ENCODE data around the gene GPX7. TPM values are rescaled to one million over a fixed set of nuclear protein-coding genes. Genes with fewer than 3 reads are reported as not detected.

GPX7 gene
- total RNA-seq, 2 donors from 2014 or later: 1.4 to 3.0 TPM

GRCh38 chr1:52615489-52616042, 13.4 kb downstream of the GPX7 start:
- intact Hi-C loops (cut with DNase I, micrococcal nuclease): no loop called here
- ATAC-seq (no peak), DNase-seq (no peak)

DNA sequence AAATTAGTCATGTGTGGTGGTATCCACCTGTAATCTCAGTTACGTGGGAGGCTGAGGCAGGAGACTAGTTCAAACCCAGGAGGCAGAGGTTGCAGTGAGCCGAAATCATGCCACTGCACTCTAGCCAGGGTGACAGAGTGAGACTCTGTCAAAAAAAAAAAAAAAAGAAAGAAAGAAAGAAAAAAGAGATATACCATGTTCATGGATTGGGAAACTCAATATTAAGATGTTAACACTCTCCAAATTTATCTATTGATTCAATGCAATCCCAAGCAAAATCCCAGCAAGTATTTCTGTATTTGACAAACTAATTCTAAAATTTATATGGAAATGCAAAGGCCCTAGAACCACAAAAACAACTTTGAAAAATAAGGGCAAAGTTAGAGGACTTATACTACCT, 19.8 kb downstream of the GPX7 start:
- no peak for DNase-seq
- no peak for ATAC-seq
- intact Hi-C loops (cut with DNase I, micrococcal nuclease): no loop called here

GRCh38 chr1:52623812-52624211, 21.6 kb downstream of the GPX7 start:
- DNase-seq (no peak), ATAC-seq (no peak)
- intact Hi-C loops (cut with DNase I, micrococcal nuclease): no loop called here

GRCh38 chr1:52627028-52627427, 24.9 kb downstream of the GPX7 start:
- intact Hi-C loops (cut with DNase I, micrococcal nuclease): no loop called here

DNA sequence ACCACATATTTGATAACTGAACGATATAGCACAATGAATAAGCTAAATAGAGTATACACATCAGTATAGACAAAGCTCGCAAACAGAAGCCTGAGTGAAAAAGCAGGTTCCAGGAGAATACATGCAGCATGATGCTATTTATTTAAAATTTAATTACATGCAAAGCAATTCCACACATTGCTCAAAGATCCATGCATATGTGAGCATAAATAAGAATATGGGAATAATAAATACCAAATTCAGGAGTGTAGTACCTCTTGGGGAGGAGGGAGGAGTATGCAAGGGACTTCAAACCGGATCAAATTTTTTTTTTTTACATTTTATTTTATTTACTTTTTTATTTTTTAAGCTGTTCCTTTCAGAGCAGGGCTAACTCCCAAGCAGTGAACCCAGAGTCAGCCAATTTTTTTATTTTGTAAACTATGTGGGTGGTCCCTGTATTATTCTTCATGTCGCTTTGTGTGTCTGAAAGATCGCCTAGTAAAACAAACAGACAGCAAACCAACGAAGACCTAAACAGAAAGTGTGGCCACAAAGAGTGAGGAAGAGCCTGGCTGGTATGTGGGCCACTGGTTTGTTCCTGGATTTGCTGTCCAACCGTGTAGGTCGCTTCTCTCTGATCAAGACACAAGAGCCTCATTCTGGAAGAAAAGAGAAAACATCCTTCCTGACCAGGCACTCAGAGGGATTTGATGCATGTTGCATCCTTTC, 26.6 kb downstream of the GPX7 start:
- ATAC-seq (no peak), DNase-seq (no peak)
- intact Hi-C loops (cut with DNase I, micrococcal nuclease): no loop called here

More at GRCh38 chr1:52627028-52627427, 24.9 kb downstream of the GPX7 start:
- no peak for DNase-seq
- no peak for ATAC-seq

DNA sequence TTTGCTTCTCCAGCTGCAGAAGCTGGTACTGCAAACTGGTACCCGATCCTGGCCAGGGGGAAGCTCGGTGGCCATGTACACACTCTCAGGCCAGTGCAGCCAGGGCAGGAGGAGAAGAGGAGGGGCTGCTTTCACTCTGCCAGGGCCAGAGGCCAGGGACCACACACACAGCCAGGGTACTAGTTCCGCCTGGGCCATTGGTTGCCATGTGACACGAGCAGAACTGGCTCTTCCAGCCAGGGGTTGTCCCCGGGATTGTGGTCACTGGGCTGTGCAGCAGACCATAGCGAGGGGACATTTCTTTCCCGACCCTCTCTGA, 27.1 kb downstream of the GPX7 start:
- DNase-seq: peak in 1 of 2 donors; percentile 13
- intact Hi-C loops (cut with DNase I, micrococcal nuclease): no loop called here
- no peak for ATAC-seq

- ATAC-seq (no peak), DNase-seq (no peak)
- intact Hi-C loops (cut with DNase I, micrococcal nuclease): no loop called here
Observed at GRCh38 chr1:52629667-52630066, 27.5 kb downstream of the GPX7 start.

DNA sequence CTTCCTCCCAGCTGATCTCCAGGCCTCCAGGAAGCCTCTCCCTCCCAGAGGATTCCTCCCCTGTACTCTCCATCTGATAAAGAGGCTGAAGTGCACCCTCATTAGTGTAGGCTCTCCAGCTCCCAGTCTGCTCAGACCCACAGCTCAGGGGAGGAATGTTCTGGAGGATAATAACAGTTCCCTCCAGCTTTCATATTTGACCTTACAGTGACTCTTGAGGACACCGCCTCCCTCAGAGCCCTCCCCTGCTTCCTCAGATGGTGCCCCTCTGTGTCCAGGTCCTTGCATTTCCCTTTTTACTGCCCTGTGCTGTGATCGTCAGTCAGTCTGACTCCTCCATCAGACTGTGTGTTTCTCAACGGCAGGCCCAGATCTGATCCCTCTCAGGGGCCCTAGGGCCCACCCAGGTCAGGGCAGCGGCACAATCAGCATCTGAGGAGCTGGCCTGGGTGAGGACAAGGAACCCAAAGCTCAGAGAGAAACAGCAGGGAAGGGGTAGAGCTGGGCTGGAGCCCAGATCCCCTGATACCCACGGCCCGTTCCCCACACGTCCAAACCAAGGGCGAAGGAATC, 29.7 kb downstream of the GPX7 start:
- ATAC-seq (no peak), DNase-seq (no peak)
- intact Hi-C loops (cut with DNase I, micrococcal nuclease): no loop called here

DNA sequence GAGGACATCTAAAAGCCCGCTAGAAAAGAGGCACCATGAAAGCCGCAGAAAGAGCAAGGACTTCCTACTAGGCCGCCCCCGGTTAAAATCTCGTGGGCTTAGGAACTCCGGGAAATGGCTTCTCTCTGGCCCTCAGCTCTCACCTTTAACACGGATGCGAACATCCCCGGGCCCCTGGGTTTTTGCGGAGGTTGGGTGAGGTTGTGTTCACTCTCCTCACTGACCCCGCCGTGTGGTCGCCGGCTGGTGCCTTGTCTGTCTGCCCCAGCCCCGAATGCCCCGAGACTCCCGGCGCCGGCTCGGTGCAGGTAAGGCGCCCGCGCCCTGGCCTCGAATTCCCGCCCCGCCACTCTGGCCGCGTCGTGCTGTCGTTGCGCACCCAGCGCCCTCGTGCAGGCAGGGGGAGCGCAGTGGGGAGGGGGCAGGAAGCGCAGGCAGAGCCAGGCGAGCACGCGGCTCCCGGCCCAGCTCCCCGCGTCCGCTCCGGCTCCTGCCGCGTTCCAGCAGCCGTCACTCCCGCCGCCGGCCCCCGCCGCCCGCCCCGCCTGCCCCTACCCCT, 30.6 kb downstream of the GPX7 start, which contains the start of gene SHISAL2A:
Gene SHISAL2A, plus strand, starts transcription at position 437 of the 559 bp plus-strand sequence. CDS start 326 bp downstream, outside the sequence.
- ATAC-seq (peak; percentile 62), DNase-seq (peak in 1 of 2 donors; percentile 63)
- intact Hi-C loops (cut with DNase I, micrococcal nuclease): no loop called here

GRCh38 chr1:52633291-52633754, 31.2 kb downstream of the GPX7 start:
- intact Hi-C loops (cut with DNase I, micrococcal nuclease): no loop called here
- DNase-seq (peak in 1 of 2 donors; percentile 26), ATAC-seq (peak; percentile 31)

DNA sequence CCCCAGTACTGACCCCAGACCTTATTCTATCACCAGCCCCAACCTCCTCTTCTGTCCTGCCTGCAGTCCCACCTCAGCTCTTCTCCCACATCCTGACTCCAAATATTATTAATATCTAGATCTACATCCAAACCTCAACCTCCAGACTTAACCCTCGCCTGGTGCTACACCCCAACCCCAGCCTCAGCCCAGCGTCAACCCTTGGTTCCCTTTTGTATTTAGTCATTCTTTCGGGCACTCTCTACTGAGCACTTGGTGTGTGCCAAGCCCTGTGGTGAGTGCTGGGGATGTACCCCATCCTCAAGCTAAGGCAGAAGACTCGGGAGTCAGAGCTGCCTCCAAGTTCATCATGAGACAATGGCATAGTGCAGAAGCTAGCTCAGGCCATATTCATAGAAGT, 31.9 kb downstream of the GPX7 start:
- DNase-seq (peak in 1 of 2 donors; percentile 6), ATAC-seq (no peak)
- intact Hi-C loops (cut with DNase I, micrococcal nuclease): no loop called here

GRCh38 chr1:52635321-52636089, 33.3 kb downstream of the GPX7 start:
- intact Hi-C loops (cut with DNase I, micrococcal nuclease): no loop called here
- peak; percentile 54 for ATAC-seq
- no peak for DNase-seq

DNA sequence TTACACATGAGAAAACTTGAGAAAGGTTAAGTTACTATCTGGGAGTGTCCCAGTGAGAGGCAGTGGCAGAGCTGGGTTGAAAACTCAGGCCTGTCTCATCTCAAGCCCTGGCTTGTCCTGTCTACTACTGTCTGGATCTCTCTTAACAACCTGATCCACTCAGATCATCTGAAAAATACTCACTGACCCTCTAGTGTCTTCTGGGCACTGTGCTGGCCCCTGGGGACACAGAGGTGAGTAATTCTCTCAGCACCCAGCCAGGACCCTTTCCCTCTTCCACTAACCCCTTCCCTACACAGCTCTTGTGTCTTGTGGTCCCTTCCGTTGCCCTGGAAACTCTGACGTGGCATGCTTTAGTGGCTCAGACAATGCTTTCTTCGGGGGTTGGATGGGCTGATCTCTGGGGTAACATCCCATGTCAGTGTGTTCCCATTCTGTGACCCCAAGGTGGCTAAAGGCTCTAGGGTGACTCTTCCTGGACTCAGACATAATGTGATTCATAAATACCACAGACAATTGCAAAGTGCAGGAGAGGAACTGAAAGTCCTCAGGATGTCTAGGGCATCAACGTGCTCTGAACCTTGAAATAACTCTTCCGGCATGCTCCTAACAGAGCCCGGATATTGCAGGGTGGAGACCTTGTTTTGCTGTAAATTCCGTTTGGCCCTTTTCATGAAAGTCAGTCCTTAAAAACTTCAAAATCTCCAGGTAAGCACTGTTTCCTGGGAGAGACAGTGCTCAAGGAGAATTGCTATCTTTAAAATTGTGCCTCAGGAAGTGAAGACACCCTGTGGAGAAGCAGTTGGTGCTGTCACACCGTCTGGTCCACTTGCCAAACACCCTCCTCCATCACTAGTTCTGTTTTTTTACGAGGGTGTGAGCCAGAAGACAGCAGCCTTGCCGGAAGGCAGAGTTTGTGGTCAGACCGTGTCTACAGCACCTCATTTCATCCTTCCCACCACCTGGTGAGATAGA, 34.8 kb downstream of the GPX7 start:
- intact Hi-C loops (cut with DNase I, micrococcal nuclease): no loop called here
- peak in 1 of 2 donors; percentile 12 for DNase-seq
- peak; percentile 51 for ATAC-seq

DNA sequence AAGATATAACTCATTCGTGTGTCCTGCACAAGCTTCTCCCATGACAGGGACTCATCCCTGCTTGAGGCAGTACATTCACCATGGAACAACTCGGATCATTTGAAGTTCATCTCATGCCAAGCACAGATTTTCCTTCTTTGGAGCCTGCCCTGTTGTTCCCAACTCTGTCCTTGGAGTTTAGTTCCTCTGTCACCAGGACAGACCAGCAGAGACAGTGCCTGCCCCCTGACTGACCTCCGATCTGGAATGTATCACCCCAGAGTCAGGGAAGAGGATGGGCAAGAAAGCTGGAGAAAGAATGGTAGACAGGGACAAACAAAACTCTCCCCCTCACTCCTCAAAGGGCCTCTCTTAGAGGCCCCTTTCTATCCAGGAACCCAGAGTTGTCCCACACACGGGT, 35.8 kb downstream of the GPX7 start:
- ATAC-seq (no peak), DNase-seq (no peak)
- intact Hi-C loops (cut with DNase I, micrococcal nuclease): no loop called here

DNA sequence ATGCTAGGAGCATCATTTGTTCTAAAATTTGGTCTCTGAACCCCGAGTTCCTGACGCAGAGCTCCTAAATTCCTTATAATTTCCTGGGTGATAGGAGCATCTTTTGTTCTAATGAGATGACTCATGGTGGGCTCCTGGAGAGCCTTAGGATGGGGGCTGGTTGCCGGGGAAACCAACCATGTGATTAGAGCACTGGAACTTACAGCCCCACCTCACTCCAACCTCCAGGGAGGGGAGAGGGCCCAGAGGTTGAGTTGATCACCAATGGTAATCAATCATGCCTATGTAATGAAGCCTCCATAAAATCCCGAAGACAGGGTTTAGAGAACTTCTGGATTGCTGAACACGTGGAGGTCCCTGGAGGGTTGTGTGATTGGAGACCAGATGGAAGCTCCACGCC, 38.5 kb downstream of the GPX7 start:
- no peak for DNase-seq
- intact Hi-C loops (cut with DNase I, micrococcal nuclease): no loop called here
- ATAC-seq: no peak

DNA sequence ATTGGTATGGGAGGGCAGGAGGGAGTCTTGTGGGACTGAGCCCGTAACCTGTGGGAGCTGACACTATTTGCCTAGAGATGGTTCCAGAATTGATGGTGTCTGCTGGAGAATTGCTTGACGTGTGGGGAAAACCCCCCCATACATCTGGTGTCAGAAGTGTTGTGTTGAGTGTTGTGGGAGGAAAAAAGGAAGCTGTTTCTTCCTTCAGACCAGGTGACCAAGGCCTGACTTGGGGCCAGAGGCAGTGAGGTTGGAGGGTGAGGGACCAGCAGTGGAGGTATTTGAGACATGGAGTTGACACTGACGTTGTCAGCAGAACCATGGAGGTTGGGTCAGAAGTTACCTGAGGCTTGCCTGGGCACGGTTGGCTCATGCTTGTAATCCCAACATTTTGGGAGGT, 39.1 kb downstream of the GPX7 start:
- ATAC-seq: no peak
- intact Hi-C loops (cut with DNase I, micrococcal nuclease): no loop called here
- no peak for DNase-seq

DNA sequence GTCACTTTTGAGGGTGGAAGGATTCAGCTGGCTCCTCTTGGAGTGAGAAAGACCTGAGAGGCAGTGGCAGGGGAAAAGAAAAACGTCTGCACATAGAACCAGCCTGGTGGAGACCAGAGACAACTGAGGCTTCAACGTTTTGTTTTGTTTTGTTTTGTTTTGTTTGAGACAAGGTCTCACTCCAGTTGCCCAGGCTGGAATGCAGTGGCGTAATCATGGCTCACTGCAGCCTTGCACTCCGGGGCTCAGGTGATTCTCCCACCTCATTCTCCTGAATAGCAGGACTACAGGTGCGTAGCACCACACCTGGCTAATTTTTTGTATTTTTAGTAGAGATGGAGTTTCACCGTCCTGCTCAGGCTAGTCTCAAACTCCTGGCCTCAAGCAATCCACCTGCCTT, 43.1 kb downstream of the GPX7 start:
- intact Hi-C loops (cut with DNase I, micrococcal nuclease): no loop called here

GRCh38 chr1:52651904-52652303, 49.7 kb downstream of the GPX7 start:
- no peak for DNase-seq
- peak; percentile 71 for ATAC-seq
- intact Hi-C loops (cut with DNase I, micrococcal nuclease): no loop called here

More for the DNA sequence above, 43.1 kb downstream of the GPX7 start:
- ATAC-seq (no peak), DNase-seq (no peak)
